Airway epithelial cell (primary cell): ENCODE results near the gene KRT75. TPM values are rescaled to one million over a fixed set of nuclear protein-coding genes. Genes with fewer than 3 reads are reported as not detected.

Experiments used
- total RNA-seq: library from RNA; depleted of rRNA; stranded (reverse); fragments of >200 nt; gene quantifications from 2 replicates; pipeline ENCODE4 v1.2.3, GENCODE V29; 2015

Gene KRT75
- total RNA-seq, result 2.1 and 2.6 TPM in 2 replicates

GRCh38 chr12:52434081-52434733 lies at the start of gene KRT75:
Gene KRT75 (minus strand): TSS chr12:52434371. CDS start chr12:52434304, 67 bp downstream.

DNA sequence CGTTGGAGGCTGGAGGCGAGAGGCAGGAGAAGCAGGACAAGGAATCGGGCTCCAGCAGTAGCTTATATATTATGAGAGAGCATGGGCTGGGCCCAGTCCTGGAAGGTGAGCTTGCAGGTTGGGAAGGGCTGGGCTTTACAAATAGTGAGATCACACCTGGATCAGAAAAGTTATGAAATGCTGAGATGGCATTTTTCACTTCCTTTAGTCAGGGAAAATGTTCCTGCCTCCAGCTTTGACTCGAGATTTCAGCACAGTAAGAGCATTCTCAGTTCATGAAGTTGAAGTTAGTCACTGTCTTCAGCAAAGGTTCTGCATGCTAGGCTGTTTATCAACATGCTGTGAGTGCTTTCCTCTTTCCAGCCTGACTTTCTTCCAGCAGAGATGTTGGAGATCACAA lies 39.6 kb upstream of the KRT75 start, which contains the start of gene KRT6C:
Gene KRT6C (minus strand): TSS at position 38 of the 400 bp plus-strand sequence. CDS start 68 bp downstream, outside the sequence.

DNA sequence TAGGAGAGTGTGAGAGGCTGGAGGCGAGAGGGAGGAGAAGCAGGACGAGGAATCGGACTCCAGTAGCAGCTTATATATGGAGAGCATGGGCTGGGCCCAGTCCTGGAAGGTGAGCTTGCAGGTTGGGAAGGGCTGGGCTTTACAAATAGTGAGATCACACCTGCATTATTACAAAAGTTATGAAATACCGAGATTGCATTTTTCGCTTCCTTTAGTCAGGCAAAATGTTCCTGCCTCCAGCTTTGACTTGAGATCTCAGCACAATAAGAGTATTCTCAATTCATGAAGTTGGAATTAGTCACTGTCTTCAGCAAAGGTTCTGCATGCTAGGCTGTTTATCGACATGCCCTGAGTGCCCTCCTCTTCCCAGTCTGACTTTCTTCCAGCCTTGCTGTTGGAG lies 17.9 kb upstream of the KRT75 start, which contains the start of gene KRT6B:
Gene KRT6B (minus strand): TSS at position 46 of the 400 bp plus-strand sequence. CDS start 68 bp downstream, outside the sequence.

DNA sequence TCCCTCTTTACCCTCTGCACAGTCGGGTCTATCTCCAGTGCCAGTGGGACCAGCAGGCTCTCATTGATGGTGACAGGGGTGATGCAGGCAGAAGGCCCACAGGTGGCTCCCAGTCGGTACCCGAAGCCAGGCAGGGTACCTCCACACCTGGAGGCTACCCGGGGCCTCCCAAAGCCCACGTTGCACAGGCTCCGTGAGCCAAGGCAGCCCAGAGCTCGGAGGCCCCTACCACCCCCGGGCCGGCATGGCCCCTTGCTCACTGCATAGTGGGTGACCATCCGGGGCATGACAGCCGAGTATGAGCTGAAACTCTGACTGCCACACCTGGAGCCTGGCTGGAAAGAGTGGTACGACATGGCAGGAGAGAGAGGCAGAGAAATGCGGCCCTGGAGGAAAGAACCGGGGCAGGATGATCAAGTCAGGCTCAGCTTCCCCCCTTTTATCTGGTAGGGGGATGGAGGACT lies 28.2 kb downstream of the KRT75 start, which contains the start of gene KRT82:
Gene KRT82 (minus strand): TSS at position 414 of the 464 bp plus-strand sequence. CDS start 58 bp downstream, at position 356.

GRCh38 chr12:52385226-52385702 lies 48.9 kb downstream of the KRT75 start, which contains the start of gene KRT84:
Gene KRT84 (minus strand): TSS chr12:52385652. CDS start chr12:52385585, 67 bp downstream.

Other genes starting within 250 kb of the KRT75 start
- 6.5 and 7.3 TPM in 2 replicates for gene KRT80, start 242.4 kb downstream of the KRT75 start, total RNA-seq
- gene KRT7, start 201.1 kb downstream of the KRT75 start, total RNA-seq, result 1,213 and 1,216 TPM in 2 replicates
- gene KRT86, start 159.7 kb downstream of the KRT75 start, total RNA-seq, result 0.56 TPM in 1 of 2 replicates, not detected in the other
- gene KRT81, start 142.8 kb downstream of the KRT75 start, total RNA-seq, result 35.9 and 54.8 TPM in 2 replicates
- gene KRT83, start 113.0 kb downstream of the KRT75 start, total RNA-seq, result not detected in 2 replicates
- gene KRT85, start 66.9 kb downstream of the KRT75 start, total RNA-seq, result not detected in 2 replicates
- gene KRT84, start 48.7 kb downstream of the KRT75 start, total RNA-seq, result 0.07 TPM in 1 of 2 replicates, not detected in the other
- not detected in 2 replicates for gene KRT82, start 28.0 kb downstream of the KRT75 start, total RNA-seq
- gene KRT6B, start 17.8 kb upstream of the KRT75 start, total RNA-seq, result 1,596 and 1,655 TPM in 2 replicates
- gene KRT6C, start 39.4 kb upstream of the KRT75 start, total RNA-seq, result 220 and 261 TPM in 2 replicates
- gene KRT6A, start 58.9 kb upstream of the KRT75 start, total RNA-seq, result 9,998 and 10,940 TPM in 2 replicates
- 10,625 and 11,680 TPM in 2 replicates for gene KRT5, start 86.0 kb upstream of the KRT75 start, total RNA-seq
- gene KRT71, start 118.8 kb upstream of the KRT75 start, total RNA-seq, result not detected in 2 replicates
- 0.21 and 0.33 TPM in 2 replicates for gene KRT74, start 139.5 kb upstream of the KRT75 start, total RNA-seq
- gene KRT72, start 167.1 kb upstream of the KRT75 start, total RNA-seq, result not detected in 2 replicates
- not detected in 2 replicates for gene KRT73, start 184.2 kb upstream of the KRT75 start, total RNA-seq
- gene KRT2, start 217.8 kb upstream of the KRT75 start, total RNA-seq, result 0.28 TPM in 1 of 2 replicates, not detected in the other
- gene KRT1, start 246.0 kb upstream of the KRT75 start, total RNA-seq, result 0.42 and 0.99 TPM in 2 replicates